Esophagus muscularis mucosa (tissue), 4 donors: ENCODE data around the gene SVOPL.

ENCODE experiments used
- CTCF ChIP-seq, 3 experiments: fragments of 200-600 bp in 2 of 3; fragments of 450-650 bp in 1 of 3; sonication (generic) in 2 of 3; IDR thresholded peaks; one replicate each; pipeline ENCODE4 v1.5.1; 2017 to 2019; ENCODE audit warnings: antibody characterized with exemption in 3 of 3, mild to moderate bottlenecking in 2 of 3, moderate library complexity in 1 of 3
- EP300 ChIP-seq: sonication (generic); formaldehyde crosslinking; IDR thresholded peaks from one replicate; pipeline ENCODE4 v1.6.1; 2017; ENCODE audit warnings: antibody characterized with exemption
- POLR2A ChIP-seq: fragments of 450-650 bp; IDR thresholded peaks from one replicate; pipeline ENCODE4 v1.6.1; 2017; ENCODE audit warnings: antibody characterized with exemption, moderate library complexity, mild to moderate bottlenecking, low read depth
- POLR2AphosphoS5 ChIP-seq, 2 donors: sonication (generic); formaldehyde crosslinking; IDR thresholded peaks; one replicate each; pipeline ENCODE4 v1.6.1; 2017; ENCODE audit warnings: antibody characterized with exemption in 2 of 2

DNA sequence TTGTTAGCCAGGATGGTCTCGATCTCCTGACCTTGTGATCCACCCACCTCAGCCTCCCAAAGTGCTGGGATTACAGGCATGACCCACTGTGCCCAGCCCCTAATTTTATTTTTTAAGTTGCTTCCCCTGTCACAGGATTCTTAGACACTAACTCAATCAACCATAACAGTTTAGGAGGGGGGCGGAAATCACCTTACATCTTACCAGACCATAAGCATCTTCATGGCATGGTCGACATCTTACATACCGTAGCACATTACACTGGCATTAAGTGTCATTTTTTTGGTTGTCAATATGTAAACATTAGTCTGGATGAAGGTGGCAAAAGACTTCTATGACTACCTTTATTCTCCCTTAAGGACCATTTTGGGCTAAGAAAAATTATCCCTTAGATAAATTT lies 145.5 kb downstream of the SVOPL start:
- TF ChIP-seq POLR2A (no peak), CTCF (IDR thresholded peaks at IDR 0.05) (no peak), EP300 (no peak), POLR2AphosphoS5 (IDR thresholded peaks at IDR 0.05) (no peak)
